NCI-H2227 treated with DMSO at 0.1 percent for 48 hours (cell line): Measurements from ENCODE around the gene AKT2.
A peak's percentile ranks its signal among the peaks of the same experiment; 100 is the strongest.

ENCODE experiments used
- DNase-seq: peaks from one replicate; lab custom pipeline; 2025; lab: John Stamatoyannopoulos, UW

The AKT2 gene

GRCh38 chr19:40300668-40301067, 15.5 kb upstream of the AKT2 start:
- no peak for DNase-seq

- DNase-seq, result no peak
Observed at GRCh38 chr19:40298026-40298425, 12.9 kb upstream of the AKT2 start.

GRCh38 chr19:40294560-40294959, 9.4 kb upstream of the AKT2 start:
- DNase-seq, result no peak

- no peak for DNase-seq
Observed at GRCh38 chr19:40286971-40287421, 1.9 kb upstream of the AKT2 start.

GRCh38 chr19:40286235-40286970, 1.3 kb upstream of the AKT2 start:
- no peak for DNase-seq

GRCh38 chr19:40285353-40286234, 449 bp upstream of the AKT2 start:
- DNase-seq, result peak; percentile 100

GRCh38 chr19:40284251-40284500, 969 bp downstream of the AKT2 start:
- no peak for DNase-seq

GRCh38 chr19:40283414-40284250, 1.5 kb downstream of the AKT2 start:
- DNase-seq, result no peak

GRCh38 chr19:40282920-40283319, 2.2 kb downstream of the AKT2 start:
- DNase-seq, result peak; percentile 45

- DNase-seq, result no peak
Observed at GRCh38 chr19:40282209-40282580, 3.0 kb downstream of the AKT2 start.

GRCh38 chr19:40281381-40282208, 3.5 kb downstream of the AKT2 start:
- no peak for DNase-seq

GRCh38 chr19:40280608-40281221, 4.4 kb downstream of the AKT2 start:
- DNase-seq, result no peak

- no peak for DNase-seq
Observed at GRCh38 chr19:40279761-40280607, 5.2 kb downstream of the AKT2 start.

- DNase-seq, result no peak
Observed at GRCh38 chr19:40279120-40279551, 6.0 kb downstream of the AKT2 start.

- DNase-seq, result no peak
Observed at GRCh38 chr19:40278361-40279035, 6.6 kb downstream of the AKT2 start.

- no peak for DNase-seq
Observed at GRCh38 chr19:40277356-40278059, 7.6 kb downstream of the AKT2 start.

- no peak for DNase-seq
Observed at GRCh38 chr19:40274585-40275544, 10.3 kb downstream of the AKT2 start.
